Retinal pigment epithelial cell (primary cell): Measurements from ENCODE around the gene WBP2.

Source experiments
- DNase-seq: peaks from one replicate; pipeline ENCODE4 v3.0.0-alpha.2; 2010; ENCODE audit warnings: low read depth
- H3K4me3 ChIP-seq: 2 replicates; pipeline ENCODE4 v1.5.1; 2011; ENCODE audit warnings: mild to moderate bottlenecking, low read length, control low read depth, moderate library complexity
- CTCF ChIP-seq: conservative IDR thresholded peaks from 2 replicates; pipeline ENCODE4 v1.5.1; 2011; ENCODE audit warnings: low read depth, low read length, control low read depth, inconsistent platforms

WBP2 gene

GRCh38 chr17:75848523-75849278, 6.4 kb downstream of the WBP2 start:
- peak; percentile 78 for TF ChIP-seq CTCF
- DNase-seq = no peak
- H3K4me3 ChIP-seq = no peak overlapping the region

- H3K4me3 ChIP-seq = no peak overlapping the region
- TF ChIP-seq CTCF = no peak
- no peak for DNase-seq
Observed at GRCh38 chr17:75847614-75848522, 7.3 kb downstream of the WBP2 start.

GRCh38 chr17:75846692-75847613, 8.2 kb downstream of the WBP2 start:
- no peak for DNase-seq
- no peak for TF ChIP-seq CTCF
- no peak overlapping the region for H3K4me3 ChIP-seq

GRCh38 chr17:75845933-75846691, 9.0 kb downstream of the WBP2 start:
- TF ChIP-seq CTCF = no peak
- no peak for DNase-seq
- H3K4me3 ChIP-seq = no peak overlapping the region

GRCh38 chr17:75845058-75845711, 9.9 kb downstream of the WBP2 start:
- peak; percentile 76 for DNase-seq
- no peak overlapping the region for H3K4me3 ChIP-seq

More at GRCh38 chr17:75845058-75845711, 9.9 kb downstream of the WBP2 start:
- TF ChIP-seq CTCF = peak; percentile 76
